NCI-H69 (cell line): ENCODE measurements around the gene ACAD8.

Source experiments
- DNase-seq: peaks from one replicate; lab custom pipeline; 2025; lab: John Stamatoyannopoulos, UW

Gene ACAD8

DNA sequence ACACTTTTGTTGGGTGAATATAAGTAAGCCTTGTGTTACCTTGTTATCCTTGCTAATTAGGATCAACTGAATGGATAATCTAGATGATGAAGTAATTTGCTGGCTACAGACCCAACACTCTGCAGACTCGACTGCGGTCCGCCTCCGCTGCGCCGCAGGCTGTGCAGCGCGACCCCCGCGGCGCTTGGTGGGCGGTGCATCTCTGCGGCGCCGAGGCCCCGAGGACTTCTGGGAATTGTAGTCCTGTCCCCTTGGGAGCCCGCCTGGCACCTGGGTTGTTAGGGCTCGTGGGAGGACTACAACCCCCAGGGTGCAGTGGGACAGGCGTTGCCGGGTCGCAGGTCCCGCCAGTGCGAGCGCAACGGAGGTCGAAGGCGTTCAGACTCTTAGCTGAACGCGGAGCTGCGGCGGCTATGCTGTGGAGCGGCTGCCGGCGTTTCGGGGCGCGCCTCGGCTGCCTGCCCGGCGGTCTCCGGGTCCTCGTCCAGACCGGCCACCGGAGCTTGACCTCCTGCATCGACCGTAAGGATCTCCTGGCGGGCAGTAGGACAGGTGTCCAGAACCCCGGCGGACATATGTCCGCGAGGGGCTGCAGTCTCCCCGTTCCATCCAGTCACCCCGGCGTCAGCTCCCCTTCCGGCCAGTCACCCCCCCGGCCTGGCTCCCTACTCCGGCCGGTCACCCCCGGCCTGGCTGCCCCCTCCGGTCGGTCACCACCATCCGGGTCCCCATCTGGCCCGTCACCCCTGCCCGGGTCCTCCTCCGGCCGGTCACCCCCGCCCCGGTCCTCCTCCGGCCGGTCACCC lies at the start of gene ACAD8, which contains the start of gene THYN1:
TSS of gene ACAD8 (plus strand) at position 381 of the 806 bp plus-strand sequence. CDS start at position 414, 33 bp downstream.
TSS of gene THYN1 (minus strand) at position 165 of the 806 bp plus-strand sequence. CDS start 470 bp downstream, outside the sequence.
- DNase-seq, result peak; percentile 99

DNA sequence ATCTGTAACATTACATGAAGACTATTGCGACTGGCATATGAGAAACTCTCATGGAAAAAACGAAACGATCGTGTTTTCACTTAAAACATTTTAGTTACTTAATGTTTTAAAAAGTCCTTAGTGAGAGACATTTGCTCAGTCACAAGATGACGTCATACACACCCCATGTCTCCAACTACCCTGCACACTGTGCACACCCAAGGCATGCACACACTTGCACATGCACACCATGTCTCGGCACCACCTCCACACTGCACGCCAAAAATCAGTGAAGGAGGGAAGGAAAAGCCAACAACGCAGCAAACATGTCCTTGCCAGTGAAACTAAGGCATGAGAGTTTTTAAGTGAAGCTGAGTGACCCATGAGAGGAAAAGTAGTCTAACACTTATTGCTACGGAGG lies 47.6 kb upstream of the ACAD8 start:
- no peak for DNase-seq

GRCh38 chr11:134206185-134206584 lies 47.2 kb upstream of the ACAD8 start:
- no peak for DNase-seq

DNA sequence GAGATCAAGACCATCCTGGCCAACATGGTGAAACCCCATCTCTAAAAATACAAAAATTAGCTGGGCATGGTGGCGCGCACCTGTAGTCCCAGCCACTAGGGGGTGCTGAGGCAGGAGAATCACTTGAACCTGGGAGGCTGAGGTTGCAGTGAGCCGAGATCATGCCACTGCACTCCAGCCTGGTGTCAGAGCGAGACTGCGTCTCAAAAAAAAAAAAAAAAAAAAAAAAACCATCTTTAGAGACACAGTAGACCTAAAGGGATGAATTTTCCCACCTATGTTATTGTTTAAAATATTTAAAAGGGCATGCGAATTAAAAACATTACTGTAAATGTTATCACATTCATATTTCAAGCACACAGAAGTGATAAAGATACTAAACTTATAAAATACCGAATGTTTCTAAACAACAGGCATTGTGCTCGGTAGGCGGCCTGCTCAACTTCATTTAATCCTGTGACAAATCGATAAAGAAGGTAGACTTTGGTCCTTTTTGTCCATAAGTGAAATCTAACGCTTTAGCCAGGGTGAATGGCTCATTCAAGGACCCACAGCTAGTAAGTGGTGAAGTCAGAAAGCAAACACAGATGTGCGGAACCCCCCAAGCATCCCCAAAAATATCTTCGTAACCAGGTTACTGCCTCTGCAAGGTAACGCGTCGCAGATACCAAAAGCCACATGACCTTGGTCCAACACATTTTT lies 45.7 kb upstream of the ACAD8 start:
- DNase-seq, result peak; percentile 55

DNA sequence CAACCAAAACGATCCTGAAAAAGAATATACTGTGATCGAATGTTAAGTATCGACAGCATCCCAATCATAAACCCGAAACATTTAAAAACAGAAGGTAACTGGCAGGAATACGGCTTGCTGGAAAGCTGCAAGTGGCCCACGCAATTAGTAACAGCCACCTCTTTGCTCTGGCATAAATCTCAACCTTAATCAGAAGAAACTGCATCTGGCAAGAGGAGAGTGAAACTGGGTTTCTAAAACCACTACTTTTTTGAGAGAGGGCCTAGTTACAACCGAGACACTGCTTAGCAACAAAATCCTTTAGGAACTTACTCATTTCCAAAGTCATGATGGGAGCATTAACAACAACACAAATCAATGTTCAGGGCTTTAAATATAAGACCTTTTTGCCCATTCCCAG lies 37.5 kb upstream of the ACAD8 start:
- DNase-seq, result no peak

DNA sequence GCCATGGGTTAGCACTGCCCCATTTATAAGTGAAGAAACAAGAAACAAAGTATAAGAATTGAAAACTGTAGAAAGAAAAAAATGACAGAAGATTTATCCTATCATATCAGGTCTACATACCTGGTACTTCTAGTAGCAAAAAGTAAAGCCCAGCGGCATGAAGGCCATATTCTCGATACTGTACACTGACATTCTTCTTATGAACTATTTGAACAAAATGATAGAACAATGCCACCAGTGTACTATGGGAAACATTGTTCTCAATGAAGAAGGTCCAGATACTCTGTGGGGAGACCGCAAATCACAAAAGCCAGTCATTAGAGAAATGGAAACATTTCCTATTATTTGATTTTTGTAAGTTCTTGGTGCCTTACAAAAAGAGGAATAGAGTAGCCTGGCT lies 36.6 kb upstream of the ACAD8 start:
- no peak for DNase-seq

DNA sequence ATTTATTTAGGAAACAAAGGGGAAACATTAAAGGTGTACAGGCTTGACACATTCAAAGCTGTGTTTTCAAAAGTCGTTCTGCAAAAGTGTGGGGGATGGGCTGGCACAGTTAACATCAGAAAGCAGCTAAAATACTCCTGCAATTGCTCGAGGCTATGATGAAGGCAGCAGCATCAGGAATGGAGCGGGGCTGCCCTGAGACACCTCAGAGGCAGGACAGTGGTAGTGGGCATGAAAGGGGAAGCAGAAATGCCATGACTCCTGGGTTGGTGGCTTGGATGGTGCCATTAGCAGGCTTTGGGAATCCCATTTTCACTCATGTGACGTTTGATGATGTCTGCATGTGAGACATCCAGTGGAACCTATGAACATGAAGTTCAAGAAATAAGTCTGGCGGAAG lies 30.2 kb upstream of the ACAD8 start:
- DNase-seq, result peak; percentile 33

DNA sequence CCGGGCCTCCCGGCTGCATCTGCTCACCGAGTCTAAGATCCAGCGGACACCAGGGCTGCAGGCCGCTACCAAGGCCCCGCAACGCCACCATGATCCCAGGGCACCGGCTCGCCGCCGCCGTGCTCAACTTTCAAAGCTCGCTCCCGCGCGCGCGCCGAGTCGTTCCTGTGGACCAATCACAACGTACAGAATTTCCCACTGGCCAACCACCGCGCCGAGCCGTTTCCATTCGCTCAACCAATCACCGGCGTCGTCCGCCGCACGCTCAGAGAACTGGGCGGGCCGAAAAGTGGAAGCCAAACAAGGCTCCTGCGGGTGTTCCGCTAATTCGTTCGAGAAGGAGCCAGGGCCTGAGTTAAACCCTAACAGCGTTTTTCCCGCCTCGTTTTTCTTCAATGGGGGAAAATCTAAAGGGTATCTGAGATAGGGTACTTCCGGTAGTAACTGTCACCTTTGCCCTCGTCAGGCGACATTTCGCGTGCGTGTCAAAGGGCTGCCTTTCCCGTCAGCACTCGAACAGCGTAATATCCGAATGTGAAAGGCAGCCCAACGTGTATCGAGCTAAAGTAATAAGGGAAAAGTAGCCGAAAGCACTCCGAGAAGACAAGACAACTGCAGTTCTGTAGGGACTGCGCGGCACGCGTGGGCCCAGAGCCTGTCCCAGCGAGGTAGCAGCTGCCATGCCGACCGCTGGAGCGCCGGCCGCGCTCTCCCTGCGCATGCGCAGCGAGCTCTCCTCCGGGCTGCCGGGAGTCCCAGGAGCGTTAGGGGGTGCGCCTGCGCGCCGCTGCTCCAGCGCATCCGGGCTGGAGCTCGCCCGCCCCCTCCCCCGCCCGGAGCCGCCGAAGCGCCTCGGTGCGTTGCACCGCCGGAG lies 29.3 kb upstream of the ACAD8 start, which contains the start of the genes NCAPD3 and VPS26B:
TSS of gene NCAPD3 (minus strand) at position 132 of the 874 bp plus-strand sequence. CDS start at position 91, 41 bp downstream.
TSS of gene VPS26B (plus strand) at position 836 of the 874 bp plus-strand sequence. CDS start 452 bp downstream, outside the sequence.
- peak; percentile 99 for DNase-seq

DNA sequence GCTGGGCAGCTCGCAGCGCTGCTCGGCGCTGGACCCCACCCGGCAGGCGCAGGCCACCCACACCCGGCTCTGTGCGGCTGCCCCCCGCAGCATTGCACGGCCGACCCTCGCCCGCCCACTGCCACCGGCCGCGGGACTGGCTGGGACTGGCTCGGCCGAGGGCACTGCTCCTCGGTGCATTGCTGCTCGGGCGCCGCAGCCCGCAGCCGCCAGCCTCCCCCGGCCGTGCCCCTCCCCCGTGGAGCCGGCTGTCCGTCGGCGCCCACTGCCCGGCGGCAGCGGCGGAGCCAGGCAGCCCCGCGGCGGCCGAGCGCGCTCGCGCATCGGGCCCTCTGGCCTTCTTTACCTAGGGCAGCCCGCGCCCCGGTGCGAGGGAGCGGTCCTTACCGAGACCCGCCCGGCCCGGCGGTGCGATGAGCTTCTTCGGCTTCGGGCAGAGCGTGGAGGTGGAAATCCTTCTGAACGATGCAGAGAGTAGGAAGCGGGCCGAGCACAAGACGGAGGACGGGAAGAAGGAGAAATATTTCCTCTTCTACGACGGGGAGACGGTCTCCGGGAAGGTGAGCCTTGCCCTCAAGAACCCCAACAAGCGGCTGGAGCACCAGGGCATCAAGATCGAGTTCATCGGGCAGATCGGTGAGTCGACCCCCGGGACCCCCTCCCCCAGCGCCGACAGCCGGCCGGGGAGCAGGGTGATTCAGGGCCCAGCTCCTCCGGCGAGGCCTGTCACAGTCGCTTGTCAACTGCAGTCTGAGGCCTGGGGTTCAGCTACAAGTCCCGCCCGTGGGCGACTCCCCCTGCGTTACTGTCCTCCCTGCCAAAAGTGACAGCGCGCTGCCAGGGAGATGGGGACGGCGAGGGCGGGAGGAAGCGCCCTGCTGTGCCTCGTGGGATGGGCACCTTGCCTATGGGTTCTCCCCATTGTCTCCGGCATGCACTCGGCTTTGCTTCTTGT lies 28.4 kb upstream of the ACAD8 start:
- peak; percentile 90 for DNase-seq

DNA sequence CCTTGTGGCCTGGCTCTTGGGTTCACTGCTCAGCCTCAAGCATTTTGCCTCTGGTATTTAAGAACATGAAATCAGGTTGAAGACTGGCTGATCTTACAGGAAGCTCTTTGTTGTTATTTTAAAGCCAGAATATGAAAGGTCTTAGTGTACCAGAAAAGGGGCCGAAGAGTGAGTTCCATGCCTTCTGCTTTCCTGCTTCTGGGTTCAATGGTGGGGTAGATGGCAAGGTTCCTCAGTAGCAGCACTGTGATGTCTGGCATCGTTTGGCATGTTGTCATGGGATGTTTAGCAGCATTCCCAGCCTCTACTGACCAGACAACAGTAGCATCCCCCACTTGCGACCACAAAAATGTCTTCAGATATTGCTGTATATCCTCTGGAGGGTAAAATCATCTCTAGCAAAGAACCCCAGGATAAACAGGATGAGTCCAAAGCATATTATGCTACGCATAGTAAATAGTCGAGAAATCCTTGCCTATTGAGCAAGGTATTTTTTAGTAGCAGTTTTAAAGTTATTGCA lies 26.5 kb upstream of the ACAD8 start:
- no peak for DNase-seq

DNA sequence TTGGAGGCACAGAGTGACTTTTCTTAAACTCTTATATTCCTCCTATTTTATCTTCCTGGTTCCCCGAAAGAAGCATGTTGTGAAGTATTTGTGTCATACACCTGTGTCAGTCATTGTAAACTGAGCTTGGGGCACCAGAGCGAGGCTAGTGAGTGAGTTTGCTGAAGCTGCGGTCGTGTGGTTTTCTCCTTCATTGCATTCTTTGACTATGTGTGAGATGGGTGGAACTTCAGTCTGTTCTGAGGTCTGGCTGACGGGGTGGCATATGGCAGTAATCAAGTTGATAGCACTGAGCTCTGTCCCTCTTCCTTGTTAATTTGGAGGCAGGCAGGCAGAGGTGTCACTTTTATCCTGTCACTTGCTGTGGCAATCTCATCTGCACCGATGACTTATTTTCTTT lies 24.7 kb upstream of the ACAD8 start:
- DNase-seq, result no peak

GRCh38 chr11:134229126-134229790 lies 24.1 kb upstream of the ACAD8 start:
- DNase-seq, result no peak

DNA sequence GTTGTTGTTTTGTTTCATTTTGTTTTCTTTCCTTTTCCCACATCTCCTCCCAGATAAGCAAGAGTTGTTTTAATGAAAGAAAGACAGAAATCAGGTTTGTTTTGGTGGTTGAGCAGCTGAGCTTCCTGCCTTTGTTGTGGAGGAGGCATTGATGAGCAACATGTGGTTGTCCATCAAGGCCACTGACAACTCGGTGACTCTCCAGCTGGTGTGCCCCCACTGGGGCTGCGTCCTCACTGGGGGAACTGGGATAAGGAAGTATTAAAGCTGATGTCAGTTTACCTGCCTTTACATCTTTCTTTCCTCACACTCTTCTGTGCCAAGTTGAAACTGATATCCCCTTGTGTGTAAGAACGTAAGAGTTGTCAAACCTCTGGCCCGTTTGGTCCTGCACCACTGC lies 23.0 kb upstream of the ACAD8 start:
- no peak for DNase-seq

- DNase-seq, result no peak
Measured at GRCh38 chr11:134231958-134232659, 21.3 kb upstream of the ACAD8 start.

DNA sequence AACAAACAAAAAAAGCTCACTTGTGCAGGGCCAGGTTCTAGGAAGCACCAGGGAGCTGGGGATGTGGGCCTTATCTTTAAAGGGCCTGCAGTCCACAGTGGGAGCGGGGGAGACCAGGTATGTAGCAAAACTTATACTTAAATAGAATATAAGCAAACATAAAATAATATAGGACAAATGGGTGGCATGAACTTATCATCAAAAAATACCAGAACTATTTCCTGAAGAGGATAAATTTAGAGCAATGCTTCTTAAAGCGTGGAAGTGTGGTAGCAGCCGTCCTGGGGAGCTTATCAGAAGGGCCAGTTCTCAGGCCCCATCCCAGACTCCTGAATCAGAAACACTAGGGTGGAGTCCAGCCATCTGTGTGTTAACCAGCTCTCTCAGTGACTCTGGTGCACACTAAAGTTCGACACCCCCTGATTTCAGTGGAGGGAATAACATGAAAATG lies 19.6 kb upstream of the ACAD8 start:
- DNase-seq, result no peak

DNA sequence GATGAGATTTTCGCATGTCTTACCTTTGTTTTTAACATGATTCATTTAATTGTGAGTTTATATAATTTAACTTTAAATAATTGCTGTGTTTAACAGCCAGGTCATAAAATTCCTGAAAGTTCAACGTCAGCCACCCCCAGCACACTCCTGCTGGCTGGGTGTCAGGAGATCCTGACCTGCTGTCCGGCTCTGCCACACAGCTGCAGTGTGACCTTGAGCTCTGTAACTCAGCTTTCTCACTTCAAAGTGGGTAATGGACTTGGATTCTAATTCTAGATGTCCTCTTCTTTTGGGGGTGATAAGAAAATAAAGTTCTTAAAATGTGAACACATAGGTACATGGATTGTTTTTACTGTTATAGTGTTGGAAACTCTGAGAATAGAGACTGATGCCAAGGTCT lies 18.0 kb upstream of the ACAD8 start:
- DNase-seq, result no peak

- no peak for DNase-seq
Measured at GRCh38 chr11:134236834-134237556, 16.4 kb upstream of the ACAD8 start.

- no peak for DNase-seq
Measured at GRCh38 chr11:134237557-134237922, 15.8 kb upstream of the ACAD8 start.

- DNase-seq, result no peak
Measured at GRCh38 chr11:134238956-134239355, 14.4 kb upstream of the ACAD8 start.
